HG03095 (cell line): ENCODE data around the gene NSMCE1.

Source experiments
- ATAC-seq: cut with Tn5 transposase; IDR thresholded peaks from one replicate; pipeline ENCODE4 v1.9.1; 2021; ENCODE audit warnings: moderate library complexity; ENCODE audit not compliant: unreplicated experiment

The NSMCE1 gene

GRCh38 chr16:27245276-27246172 is 23.0 kb downstream of the NSMCE1 start:
- no peak for ATAC-seq

GRCh38 chr16:27244363-27244755 is 24.2 kb downstream of the NSMCE1 start:
- no peak for ATAC-seq

GRCh38 chr16:27243725-27244362 is 24.7 kb downstream of the NSMCE1 start:
- no peak for ATAC-seq

DNA sequence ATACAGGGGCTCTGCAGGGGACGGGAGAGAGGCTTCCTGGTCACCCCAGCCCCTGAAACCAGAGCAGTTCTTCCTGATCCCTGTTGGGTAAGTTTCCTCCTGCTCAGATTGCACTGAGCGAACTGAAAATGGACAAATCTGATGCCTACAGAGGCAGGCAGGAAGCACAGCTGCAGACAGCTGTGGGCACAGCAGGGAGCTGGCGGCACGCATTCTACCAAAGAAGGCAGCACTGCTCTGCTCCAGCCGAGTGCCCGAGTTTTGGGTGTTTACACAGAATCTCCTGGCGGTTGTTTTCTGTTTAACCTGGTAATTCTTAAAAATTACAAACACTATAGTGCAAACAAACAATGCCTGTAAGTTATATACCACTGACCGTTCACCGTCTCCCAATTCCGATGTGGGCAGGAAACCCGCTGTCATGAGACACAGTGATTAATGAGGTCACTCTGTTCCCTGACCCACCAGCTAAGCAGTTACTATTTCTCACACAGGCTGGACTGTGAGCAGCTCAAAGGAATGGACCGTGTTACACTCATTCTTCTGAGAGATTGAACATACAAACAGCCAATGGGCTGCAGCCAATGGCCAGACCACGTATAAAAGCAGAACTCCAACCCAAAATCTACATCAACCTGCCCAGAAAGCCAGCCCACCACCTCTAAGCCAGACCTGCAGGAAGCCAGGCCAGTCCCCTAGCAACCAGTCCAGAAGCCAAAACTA is 25.5 kb downstream of the NSMCE1 start:
- ATAC-seq = no peak

- no peak for ATAC-seq
Observed at GRCh38 chr16:27242398-27242797, 26.2 kb downstream of the NSMCE1 start.

GRCh38 chr16:27241658-27242057 is 26.9 kb downstream of the NSMCE1 start:
- ATAC-seq = no peak

DNA sequence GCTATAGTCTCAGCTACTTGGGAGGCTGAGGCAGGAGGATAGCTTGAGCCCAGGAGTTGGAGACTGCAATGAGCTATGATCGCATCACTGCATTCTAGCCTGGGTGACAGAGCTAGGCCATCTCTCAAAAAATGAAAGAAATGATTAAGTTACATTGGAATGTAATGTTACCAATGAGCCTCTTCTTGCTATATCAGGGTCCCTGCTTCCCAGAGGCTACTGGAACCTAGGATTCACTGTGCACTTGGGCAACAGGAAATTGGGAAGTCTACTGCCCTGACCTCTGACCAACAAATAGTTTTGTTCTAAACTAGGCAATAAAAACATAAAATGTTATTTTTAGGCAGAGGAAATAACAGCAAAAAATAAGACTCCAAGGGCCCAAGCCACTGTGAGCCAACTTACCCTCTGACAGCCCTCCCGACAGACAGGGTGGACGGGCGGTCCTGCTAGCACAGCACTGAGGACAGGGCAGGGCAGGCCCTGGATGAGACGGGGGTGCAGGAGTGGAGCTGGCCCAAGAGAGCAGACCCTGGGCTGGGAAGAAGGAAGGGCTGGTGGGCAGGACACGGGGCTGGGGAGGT is 27.5 kb downstream of the NSMCE1 start:
- ATAC-seq = no peak

DNA sequence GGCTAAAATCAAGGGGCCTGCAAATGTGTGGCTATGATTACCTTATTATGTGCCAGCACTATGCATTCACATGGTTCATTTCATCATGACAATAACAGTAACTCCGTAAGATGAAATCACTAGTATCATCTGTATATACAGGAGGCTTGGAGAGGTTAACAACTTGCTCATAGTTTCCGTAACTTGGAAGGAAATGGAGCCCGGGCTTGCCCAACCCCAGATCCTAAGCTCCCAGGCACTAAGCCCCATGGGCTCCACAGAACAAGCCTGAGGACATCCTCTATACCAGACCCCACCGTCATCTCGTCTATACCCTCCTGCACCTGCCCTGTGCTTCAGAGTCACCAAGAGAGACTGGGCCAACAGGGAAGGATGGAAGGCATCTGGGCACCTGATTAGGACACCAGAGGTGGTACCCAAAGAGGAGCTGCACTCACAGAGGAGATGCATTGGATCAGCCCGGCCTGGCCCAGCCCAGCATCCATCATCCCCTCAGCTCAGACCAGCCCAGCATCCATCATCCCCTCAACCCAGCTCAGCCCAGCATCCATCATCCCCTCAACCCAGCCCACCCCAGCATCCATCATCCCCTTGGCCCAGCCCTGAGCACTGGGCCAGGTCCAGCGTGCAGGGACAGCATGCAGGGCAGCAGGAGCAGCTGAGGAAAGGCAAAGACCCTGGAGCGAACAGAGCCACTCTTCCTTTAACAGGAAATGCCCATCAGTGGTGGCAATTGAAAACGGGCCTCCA is 28.5 kb downstream of the NSMCE1 start:
- no peak for ATAC-seq

GRCh38 chr16:27239026-27239425 is 29.5 kb downstream of the NSMCE1 start:
- ATAC-seq = no peak

DNA sequence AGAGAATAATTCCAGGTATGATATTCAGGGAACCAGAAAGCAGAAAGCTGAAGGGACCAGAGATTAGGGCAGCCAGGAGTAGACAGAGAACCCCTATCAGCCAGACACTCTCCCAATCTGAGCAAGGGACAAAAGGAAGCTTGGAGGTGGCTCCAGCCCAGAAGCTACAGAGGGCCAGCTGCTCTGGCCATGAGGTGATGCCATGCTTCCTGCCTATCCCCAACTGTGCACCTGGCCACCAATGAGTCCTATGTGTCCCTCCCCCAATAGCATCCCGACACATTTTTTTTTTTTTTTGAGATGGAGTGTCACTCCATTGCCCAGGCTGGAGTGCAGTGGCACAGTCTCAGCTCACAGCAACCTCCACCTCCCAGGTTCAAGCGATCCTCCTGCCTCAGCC is 30.0 kb downstream of the NSMCE1 start:
- ATAC-seq = no peak

GRCh38 chr16:27238016-27238587 is 30.5 kb downstream of the NSMCE1 start:
- no peak for ATAC-seq

GRCh38 chr16:27237219-27238015 is 31.2 kb downstream of the NSMCE1 start:
- ATAC-seq = peak; percentile 57

DNA sequence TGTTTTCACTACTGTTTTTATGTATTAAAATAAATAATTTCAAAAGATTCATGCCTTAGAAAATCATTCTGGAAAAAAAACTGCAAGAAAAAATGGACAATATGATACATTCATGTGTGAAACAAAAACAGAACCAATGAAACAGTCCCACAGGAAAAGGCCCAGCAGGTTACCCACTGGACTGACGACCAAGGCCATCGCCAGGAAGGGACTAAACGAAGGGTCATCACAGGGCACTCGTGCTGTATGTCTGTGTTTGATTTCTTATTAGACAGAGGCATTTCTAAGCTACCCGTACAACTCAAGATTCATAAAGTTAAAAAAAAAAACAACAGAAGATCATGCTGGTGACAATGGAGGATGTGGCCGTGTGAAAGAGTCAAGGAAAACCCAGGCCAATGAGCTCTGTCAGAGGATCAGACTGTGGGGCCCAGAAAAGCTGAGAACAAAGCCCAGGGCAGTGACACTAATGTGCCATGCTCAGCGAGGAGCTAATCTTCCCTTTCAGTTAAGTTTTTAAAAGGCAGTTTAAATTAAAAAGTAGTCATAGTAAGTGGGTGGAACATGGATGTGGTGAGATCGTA is 31.8 kb downstream of the NSMCE1 start:
- no peak for ATAC-seq

DNA sequence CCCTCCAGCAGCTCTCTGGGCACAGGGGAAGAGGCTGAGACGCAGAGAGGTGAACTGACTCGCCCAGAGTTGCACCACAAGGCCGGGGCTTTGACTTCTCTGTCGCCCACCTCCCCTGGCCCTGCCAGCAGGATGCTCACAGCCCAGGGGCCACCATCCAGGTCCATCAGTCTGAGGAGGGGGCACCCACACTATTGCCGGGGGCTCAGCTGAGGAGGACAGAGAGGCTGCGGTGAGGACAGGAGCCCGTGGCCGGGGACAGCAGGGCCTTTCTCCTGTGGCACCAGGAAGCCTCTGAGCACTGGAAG is 32.7 kb downstream of the NSMCE1 start:
- no peak for ATAC-seq

DNA sequence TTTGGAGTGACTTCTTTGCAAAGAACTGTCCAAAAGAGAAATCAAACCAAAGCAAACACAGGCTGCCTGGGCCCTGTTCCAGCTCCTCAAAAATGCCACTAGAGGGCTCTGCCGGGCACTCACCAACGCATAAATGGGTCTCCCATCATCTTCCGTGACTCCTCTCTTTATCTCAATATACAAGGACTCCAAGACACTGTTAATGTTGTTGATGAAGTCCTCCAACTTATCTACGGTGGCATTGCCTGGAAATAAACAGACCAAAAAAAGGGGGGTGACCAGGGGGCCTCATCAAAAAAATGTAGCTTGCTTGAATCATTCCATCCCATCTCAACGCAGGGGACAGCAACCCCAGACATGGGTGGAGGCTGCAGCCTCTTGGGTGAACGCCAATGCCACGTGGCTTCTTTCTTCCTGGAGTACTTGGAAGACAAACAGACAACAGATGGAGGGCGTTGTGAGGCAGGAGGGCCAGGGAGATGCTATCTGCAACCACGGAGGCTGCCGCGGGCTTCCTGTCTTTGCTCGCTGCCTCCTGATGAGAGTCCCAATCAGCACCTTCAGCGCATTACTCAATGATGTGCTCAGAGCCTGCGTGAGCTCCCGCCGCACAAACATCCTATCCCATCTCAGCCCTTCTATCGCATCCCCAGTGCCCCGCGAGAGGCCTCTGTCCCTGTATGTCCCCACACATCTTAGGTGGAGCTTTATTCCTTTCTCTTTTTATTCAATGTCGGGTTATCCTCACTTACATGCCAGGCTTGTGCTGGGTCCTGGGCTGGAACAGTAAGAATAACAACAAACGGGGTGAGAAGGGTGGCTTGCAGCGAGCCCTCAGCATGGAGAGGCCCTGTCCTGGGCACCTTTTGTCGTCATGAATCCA is 33.3 kb downstream of the NSMCE1 start:
- no peak for ATAC-seq

- ATAC-seq = no peak
Observed at GRCh38 chr16:27234603-27235002, 34.0 kb downstream of the NSMCE1 start.

DNA sequence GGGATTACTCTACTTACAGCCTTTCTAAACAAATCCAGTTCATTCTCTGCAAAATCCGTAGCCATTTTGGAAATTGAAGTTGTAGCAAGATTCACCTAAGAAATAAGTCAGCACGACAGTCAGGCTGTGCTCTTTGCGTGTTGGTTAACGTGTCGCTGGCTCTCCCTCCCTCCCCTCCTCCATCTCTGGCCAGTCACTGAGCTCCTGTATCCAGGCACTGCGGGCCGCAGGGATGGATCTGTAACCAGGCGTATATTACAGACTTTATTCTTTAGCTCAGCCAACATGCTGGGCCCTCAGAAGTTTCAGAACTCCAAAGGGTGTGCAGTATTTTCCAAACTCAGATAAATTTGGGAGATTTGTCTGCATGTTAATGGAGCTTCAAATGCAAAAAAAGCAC is 34.4 kb downstream of the NSMCE1 start:
- no peak for ATAC-seq

DNA sequence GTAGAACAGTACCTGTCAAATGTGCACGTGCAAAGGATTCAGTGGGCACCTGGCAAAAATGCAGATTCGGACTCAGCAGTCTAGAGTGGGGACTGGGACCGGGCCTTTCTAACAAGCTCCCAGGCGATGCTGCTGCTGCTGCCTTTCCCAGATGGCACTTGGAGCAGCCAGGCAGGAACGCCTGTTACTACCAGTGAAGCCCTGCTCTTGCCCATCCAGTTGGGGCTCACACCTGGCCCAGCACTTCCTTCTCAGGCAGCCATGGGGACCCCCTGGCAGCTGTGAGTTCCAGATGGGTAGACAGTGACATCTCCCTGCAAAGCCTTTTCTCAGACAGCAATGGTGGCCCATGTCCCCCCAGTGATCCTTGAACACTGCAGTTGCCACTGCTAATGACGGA is 34.8 kb downstream of the NSMCE1 start:
- ATAC-seq = no peak
